ENCODE results near the gene PRR14L.
"Not testable (repeated sequence)": the region's sequence is repeated elsewhere in the genome, so short reads cannot be mapped to it uniquely, and the experiment has no call there.

PRR14L gene

DNA sequence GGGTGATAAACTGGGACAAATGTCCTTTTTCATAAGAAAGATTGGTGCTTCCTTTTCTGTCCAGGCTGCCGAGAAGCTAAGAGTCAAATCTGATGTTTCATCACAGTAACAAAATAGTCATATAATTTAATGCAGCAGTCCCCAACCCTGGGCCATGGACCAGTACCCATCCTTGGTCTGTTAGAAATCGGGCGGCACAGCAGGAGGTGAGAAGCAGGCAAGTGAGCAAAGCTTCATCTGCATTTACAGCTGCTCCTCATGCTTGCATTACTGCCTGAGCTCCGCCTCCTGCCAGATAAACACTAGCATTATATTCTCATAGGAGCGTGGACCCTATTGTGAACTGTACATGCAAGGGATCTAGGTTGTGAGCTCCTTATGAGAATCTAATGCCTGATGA is 26.2 kb downstream of the PRR14L start:
- H3K4me3 ChIP-seq (ENCODE audit: insufficient read depth in 1 of 2, low read depth in 1 of 2, low read length in 2 of 2) = no peak overlapping the region
- no peak overlapping the region for H4K91ac ChIP-seq (ENCODE audit: low read length)
- no peak overlapping the region for H2BK15ac ChIP-seq (ENCODE audit: low read depth, poor library complexity, severe bottlenecking)
- H2BK120ac ChIP-seq (ENCODE audit: low read depth, low read length) = no peak overlapping the region
- H3K27ac ChIP-seq (ENCODE audit: low read length, poor library complexity, severe bottlenecking) = no peak overlapping the region
- H3K36me3 ChIP-seq (ENCODE audit: control insufficient read depth in 1 of 2, insufficient read depth in 2 of 2, low read depth in 1 of 2, low read length in 2 of 2) = peaks cover 28 to 71% of the 10 kb centered on the region in 2 experiments
- no peak overlapping the region for H4K8ac ChIP-seq (ENCODE audit: low read length)
- over 99% methylated on average over 4 of the region's 5 CpGs for WGBS
- no peak overlapping the region for H2AFZ ChIP-seq (ENCODE audit: low read depth, low read length)
- no peak overlapping the region for H3K14ac ChIP-seq (ENCODE audit: low read length in 2 of 2)
- H3K9ac ChIP-seq (ENCODE audit: low read length) = no peak overlapping the region
- no peak overlapping the region for H3K23ac ChIP-seq (ENCODE audit: low read length in 2 of 2)
- peaks cover 30% of the 10 kb centered on the region for H3K79me1 ChIP-seq (replicated peaks; ENCODE audit: low read length, poor library complexity, severe bottlenecking)
- no peaks in the 10 kb centered on the region for H3K9me3 ChIP-seq (ENCODE audit: control insufficient read depth, low read length)
- no peaks in the 10 kb centered on the region for H3K27me3 ChIP-seq (ENCODE audit: control insufficient read depth in 1 of 2, insufficient read depth in 1 of 2, low read length in 2 of 2)
- no peak overlapping the region for H2BK5ac ChIP-seq (ENCODE audit: low read depth, low read length, poor library complexity, severe bottlenecking)
- DNase-seq = no peak
- H2BK12ac ChIP-seq (ENCODE audit: low read length in 2 of 2) = no peak overlapping the region
- no peak overlapping the region for H3K18ac ChIP-seq (ENCODE audit: low read depth in 1 of 2, low read length in 2 of 2)
- no peak overlapping the region for H3K4me2 ChIP-seq (ENCODE audit: low read length, poor library complexity, severe bottlenecking)
- H3K4ac ChIP-seq (ENCODE audit: low read depth in 1 of 2, low read length in 2 of 2) = no peak overlapping the region
- H3K4me1 ChIP-seq (ENCODE audit: control insufficient read depth, insufficient read depth, low read depth, low read length) = no peaks in the 10 kb centered on the region
- H2AK5ac ChIP-seq (ENCODE audit: low read length, severe bottlenecking) = no peak overlapping the region

GRCh38 chr22:31719850-31720471 is 30.0 kb downstream of the PRR14L start:
- H2AFZ ChIP-seq (ENCODE audit: low read depth, low read length) = no peak overlapping the region
- peaks cover 16 to 80% of the 10 kb centered on the region in 2 experiments for H3K36me3 ChIP-seq (ENCODE audit: control insufficient read depth in 1 of 2, insufficient read depth in 2 of 2, low read depth in 1 of 2, low read length in 2 of 2)
- 95% methylated on average over 7 of the region's 7 CpGs for WGBS
- H3K14ac ChIP-seq (ENCODE audit: low read length in 2 of 2) = no peak overlapping the region
- H2AK5ac ChIP-seq (ENCODE audit: low read length, severe bottlenecking) = no peak overlapping the region
- H3K4me3 ChIP-seq (ENCODE audit: insufficient read depth in 1 of 2, low read depth in 1 of 2, low read length in 2 of 2) = no peak overlapping the region
- H3K4me1 ChIP-seq (ENCODE audit: control insufficient read depth, insufficient read depth, low read depth, low read length) = no peaks in the 10 kb centered on the region
- no peak overlapping the region for H3K4ac ChIP-seq (ENCODE audit: low read depth in 1 of 2, low read length in 2 of 2)
- H3K9ac ChIP-seq (ENCODE audit: low read length) = no peak overlapping the region
- no peak overlapping the region for H2BK120ac ChIP-seq (ENCODE audit: low read depth, low read length)
- H4K91ac ChIP-seq (ENCODE audit: low read length) = no peak overlapping the region
- H2BK12ac ChIP-seq (ENCODE audit: low read length in 2 of 2) = no peak overlapping the region
- no peaks in the 10 kb centered on the region for H3K9me3 ChIP-seq (ENCODE audit: control insufficient read depth, low read length)
- H3K18ac ChIP-seq (ENCODE audit: low read depth in 1 of 2, low read length in 2 of 2) = no peak overlapping the region
- H3K79me1 ChIP-seq (replicated peaks; ENCODE audit: low read length, poor library complexity, severe bottlenecking) = peaks cover 18% of the 10 kb centered on the region
- no peak overlapping the region for H2BK15ac ChIP-seq (ENCODE audit: low read depth, poor library complexity, severe bottlenecking)
- no peak for DNase-seq
- H4K8ac ChIP-seq (ENCODE audit: low read length) = no peak overlapping the region
- no peak overlapping the region for H3K23ac ChIP-seq (ENCODE audit: low read length in 2 of 2)
- no peak overlapping the region for H3K4me2 ChIP-seq (ENCODE audit: low read length, poor library complexity, severe bottlenecking)
- no peak overlapping the region for H2BK5ac ChIP-seq (ENCODE audit: low read depth, low read length, poor library complexity, severe bottlenecking)
- H3K27me3 ChIP-seq (ENCODE audit: control insufficient read depth in 1 of 2, insufficient read depth in 1 of 2, low read length in 2 of 2) = no peaks in the 10 kb centered on the region
- no peak overlapping the region for H3K27ac ChIP-seq (ENCODE audit: low read length, poor library complexity, severe bottlenecking)

GRCh38 chr22:31715147-31715778 is 34.7 kb downstream of the PRR14L start:
- Histone ChIP-seq H3K79me1 (replicated peaks; ENCODE audit: low read length, poor library complexity, severe bottlenecking) (peaks cover 30% of the 10 kb centered on the region), H3K4ac (ENCODE audit: low read depth in 1 of 2, low read length in 2 of 2) (no peak overlapping the region), H3K18ac (ENCODE audit: low read depth in 1 of 2, low read length in 2 of 2) (no peak overlapping the region), H4K91ac (ENCODE audit: low read length) (no peak overlapping the region), H3K4me1 (ENCODE audit: control insufficient read depth, insufficient read depth, low read depth, low read length) (no peaks in the 10 kb centered on the region), H2BK15ac (ENCODE audit: low read depth, poor library complexity, severe bottlenecking) (no peak overlapping the region), H3K27me3 (ENCODE audit: control insufficient read depth in 1 of 2, insufficient read depth in 1 of 2, low read length in 2 of 2) (no peaks in the 10 kb centered on the region), H2AFZ (ENCODE audit: low read depth, low read length) (no peak overlapping the region), H2AK5ac (ENCODE audit: low read length, severe bottlenecking) (no peak overlapping the region), H2BK12ac (ENCODE audit: low read length in 2 of 2) (no peak overlapping the region), H3K4me2 (ENCODE audit: low read length, poor library complexity, severe bottlenecking) (no peak overlapping the region), H3K9me3 (ENCODE audit: control insufficient read depth, low read length) (no peaks in the 10 kb centered on the region), H3K27ac (ENCODE audit: low read length, poor library complexity, severe bottlenecking) (no peak overlapping the region), H3K4me3 (ENCODE audit: insufficient read depth in 1 of 2, low read depth in 1 of 2, low read length in 2 of 2) (no peak overlapping the region), H3K9ac (ENCODE audit: low read length) (no peak overlapping the region), H3K36me3 (ENCODE audit: control insufficient read depth in 1 of 2, insufficient read depth in 2 of 2, low read depth in 1 of 2, low read length in 2 of 2) (peaks cover 27 to 84% of the 10 kb centered on the region in 2 experiments), H2BK5ac (ENCODE audit: low read depth, low read length, poor library complexity, severe bottlenecking) (no peak overlapping the region), H4K8ac (ENCODE audit: low read length) (no peak overlapping the region), H3K14ac (ENCODE audit: low read length in 2 of 2) (no peak overlapping the region), H2BK120ac (ENCODE audit: low read depth, low read length) (no peak overlapping the region), H3K23ac (ENCODE audit: low read length in 2 of 2) (no peak overlapping the region)
- 96% methylated on average over 5 of the region's 5 CpGs for WGBS
- no peak for DNase-seq

DNA sequence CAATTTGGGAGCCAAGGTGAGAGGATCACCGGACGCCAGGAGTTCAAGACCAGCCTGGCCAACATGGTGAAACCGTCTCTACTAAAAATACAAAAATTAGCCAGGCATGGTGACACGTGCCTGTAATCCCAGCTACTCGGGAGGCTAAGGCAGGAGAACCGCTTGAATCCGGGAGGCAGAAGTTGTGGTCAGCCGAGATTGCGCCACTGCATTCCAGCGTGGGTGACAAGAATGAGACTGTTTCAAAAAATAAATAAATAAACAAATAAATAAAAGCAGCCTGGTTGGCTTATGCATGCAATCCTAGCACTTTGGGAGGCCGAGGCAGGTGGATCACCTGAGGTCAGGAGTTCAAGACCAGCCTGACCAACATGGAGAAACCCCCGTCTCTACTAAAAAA is 38.7 kb downstream of the PRR14L start:
- not testable (repeated sequence) for H3K4me2 ChIP-seq (ENCODE audit: low read length, poor library complexity, severe bottlenecking); H3K14ac ChIP-seq (ENCODE audit: low read length in 2 of 2); DNase-seq; H3K18ac ChIP-seq (ENCODE audit: low read depth in 1 of 2, low read length in 2 of 2); H3K27ac ChIP-seq (ENCODE audit: low read length, poor library complexity, severe bottlenecking); H2BK5ac ChIP-seq (ENCODE audit: low read depth, low read length, poor library complexity, severe bottlenecking); H3K9me3 ChIP-seq (ENCODE audit: control insufficient read depth, low read length); H2BK12ac ChIP-seq (ENCODE audit: low read length in 2 of 2); H2BK120ac ChIP-seq (ENCODE audit: low read depth, low read length); H3K4me1 ChIP-seq (ENCODE audit: control insufficient read depth, insufficient read depth, low read depth, low read length); H3K4ac ChIP-seq (ENCODE audit: low read depth in 1 of 2, low read length in 2 of 2); H3K4me3 ChIP-seq (ENCODE audit: insufficient read depth in 1 of 2, low read depth in 1 of 2, low read length in 2 of 2); H2AFZ ChIP-seq (ENCODE audit: low read depth, low read length); H3K23ac ChIP-seq (ENCODE audit: low read length in 2 of 2); H2BK15ac ChIP-seq (ENCODE audit: low read depth, poor library complexity, severe bottlenecking); H4K91ac ChIP-seq (ENCODE audit: low read length); H4K8ac ChIP-seq (ENCODE audit: low read length); H2AK5ac ChIP-seq (ENCODE audit: low read length, severe bottlenecking); H3K9ac ChIP-seq (ENCODE audit: low read length); H3K27me3 ChIP-seq (ENCODE audit: control insufficient read depth in 1 of 2, insufficient read depth in 1 of 2, low read length in 2 of 2)
- Histone ChIP-seq H3K79me1 (replicated peaks; ENCODE audit: low read length, poor library complexity, severe bottlenecking) (peaks cover 37% of the 10 kb centered on the region), H3K36me3 (ENCODE audit: control insufficient read depth in 1 of 2, insufficient read depth in 2 of 2, low read depth in 1 of 2, low read length in 2 of 2) (peaks cover 37 to 72% of the 10 kb centered on the region in 2 experiments)
- 91% methylated on average over 9 of the region's 12 CpGs for WGBS
